ENCODE data around the gene KCTD8.

DNA sequence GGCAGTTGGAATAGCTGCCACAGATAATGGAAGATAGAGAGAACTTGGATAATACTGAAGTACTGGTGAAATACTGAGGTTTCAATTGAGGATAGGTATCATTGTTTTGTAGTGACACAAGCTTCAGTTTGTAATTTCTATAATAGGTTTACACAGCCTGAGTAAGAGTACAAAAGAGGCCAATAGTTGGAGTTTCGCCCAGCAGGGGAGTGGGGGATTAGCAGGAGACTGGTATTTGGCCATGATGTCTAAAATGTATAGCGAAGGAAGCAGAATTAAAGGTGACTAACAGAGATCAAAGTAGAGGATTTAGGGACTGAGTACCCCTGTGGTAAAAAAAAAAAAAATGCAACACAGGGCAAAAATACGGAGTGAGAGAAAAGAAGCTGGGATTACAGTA, 129.5 kb downstream of the KCTD8 start:
- TF ChIP-seq, protein P1, sequence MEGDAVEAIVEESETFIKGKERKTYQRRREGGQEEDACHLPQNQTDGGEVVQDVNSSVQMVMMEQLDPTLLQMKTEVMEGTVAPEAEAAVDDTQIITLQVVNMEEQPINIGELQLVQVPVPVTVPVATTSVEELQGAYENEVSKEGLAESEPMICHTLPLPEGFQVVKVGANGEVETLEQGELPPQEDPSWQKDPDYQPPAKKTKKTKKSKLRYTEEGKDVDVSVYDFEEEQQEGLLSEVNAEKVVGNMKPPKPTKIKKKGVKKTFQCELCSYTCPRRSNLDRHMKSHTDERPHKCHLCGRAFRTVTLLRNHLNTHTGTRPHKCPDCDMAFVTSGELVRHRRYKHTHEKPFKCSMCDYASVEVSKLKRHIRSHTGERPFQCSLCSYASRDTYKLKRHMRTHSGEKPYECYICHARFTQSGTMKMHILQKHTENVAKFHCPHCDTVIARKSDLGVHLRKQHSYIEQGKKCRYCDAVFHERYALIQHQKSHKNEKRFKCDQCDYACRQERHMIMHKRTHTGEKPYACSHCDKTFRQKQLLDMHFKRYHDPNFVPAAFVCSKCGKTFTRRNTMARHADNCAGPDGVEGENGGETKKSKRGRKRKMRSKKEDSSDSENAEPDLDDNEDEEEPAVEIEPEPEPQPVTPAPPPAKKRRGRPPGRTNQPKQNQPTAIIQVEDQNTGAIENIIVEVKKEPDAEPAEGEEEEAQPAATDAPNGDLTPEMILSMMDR (IDR thresholded peaks at IDR 0.05) = no peak
- TF ChIP-seq POLR2AphosphoS5 (IDR thresholded peaks at IDR 0.05) (no peak), POLR2A (IDR thresholded peaks at IDR 0.05) (no peak)
